Esophagus squamous epithelium (tissue), 4 donors: ENCODE measurements around the gene BDKRB2.

Experiments
- CTCF ChIP-seq, 6 experiments: fragments of 450-650 bp in 4 of 6; fragments of 200-600 bp in 2 of 6; sonication (generic) in 2 of 6; IDR thresholded peaks; one replicate each; pipeline ENCODE4 v1.5.1; 2016 to 2019; ENCODE audit warnings: antibody characterized with exemption in 6 of 6, mild to moderate bottlenecking in 4 of 6, moderate library complexity in 4 of 6
- POLR2A ChIP-seq, 4 donors: fragments of 450-650 bp; IDR thresholded peaks; one replicate each; pipeline ENCODE4 v1.6.1; 2017; ENCODE audit warnings: antibody characterized with exemption in 4 of 4, mild to moderate bottlenecking in 4 of 4, moderate library complexity in 3 of 4

GRCh38 chr14:96273629-96274028 lies 69.0 kb downstream of the BDKRB2 start:
- TF ChIP-seq CTCF (IDR thresholded peaks at IDR 0.05) (no peak), POLR2A (IDR thresholded peaks at IDR 0.05) (no peak)
